Progenitor cell of endocrine pancreas (in vitro differentiated cells): Measurements from ENCODE around the gene PIGH. TPM values are rescaled to one million over a fixed set of nuclear protein-coding genes. Genes with fewer than 3 reads are reported as not detected.

ENCODE experiments used
- DNase-seq: peaks from one replicate; pipeline ENCODE4 v3.0.0; 2021; ENCODE audit warnings: low spot score; ENCODE audit not compliant: unreplicated experiment
- H3K27ac Mint-ChIP-seq: 2 replicates; pipeline ENCODE4 v1.8.0; 2021; ENCODE audit warnings: mild to moderate bottlenecking, moderate library complexity, mixed read lengths
- H3K27me3 Mint-ChIP-seq: 2 replicates; pipeline ENCODE4 v1.8.0; 2021; ENCODE audit warnings: mixed read lengths
- H3K36me3 Mint-ChIP-seq: 2 replicates; pipeline ENCODE4 v1.8.0; 2022; ENCODE audit warnings: mixed read lengths; ENCODE audit not compliant: insufficient read depth
- H3K4me1 Mint-ChIP-seq: 2 replicates; pipeline ENCODE4 v1.8.0; 2021; ENCODE audit warnings: low read depth, mixed read lengths
- H3K4me3 Mint-ChIP-seq: 2 replicates; pipeline ENCODE4 v1.8.0; 2021; ENCODE audit warnings: low read depth, mild to moderate bottlenecking, moderate library complexity, mixed read lengths
- H3K9me3 Mint-ChIP-seq: 2 replicates; pipeline ENCODE4 v1.8.0; 2021; ENCODE audit warnings: low read depth, mixed read lengths
- total RNA-seq: library from RNA; stranded (reverse); gene quantifications from 2 replicates; pipeline ENCODE4 v1.2.1, GENCODE V29; 2021
- TF ChIP-seq, protein P1 (sequence below): fragments of 200-600 bp; sonication (generic); IDR thresholded peaks from one replicate; pipeline ENCODE4 v1.5.0; 2021; ENCODE audit warnings: antibody characterized with exemption, mild to moderate bottlenecking; ENCODE audit not compliant: unreplicated experiment

Gene PIGH
- total RNA-seq, 1 donor from 2014 or later: 18.9 TPM

DNA sequence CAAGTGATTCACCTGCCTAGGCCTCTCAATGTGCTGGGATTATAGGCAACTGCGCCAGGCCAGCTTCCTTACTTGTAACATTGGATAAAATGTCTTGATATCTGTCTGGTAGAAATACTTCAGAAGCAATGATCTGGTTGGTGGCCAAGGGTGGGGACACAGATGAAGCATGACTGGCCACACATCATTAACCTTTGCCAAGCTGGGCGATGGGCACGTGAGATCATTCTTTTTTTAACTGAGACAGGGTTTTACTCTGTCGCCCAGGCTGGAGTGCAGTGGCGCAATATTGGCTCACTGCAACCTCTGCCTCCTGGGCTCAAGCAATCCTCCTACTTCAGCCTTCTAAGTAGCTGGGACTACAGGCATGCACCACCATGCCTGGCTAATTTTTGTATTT is 35.8 kb downstream of the PIGH start:
- H3K27me3 Mint-ChIP-seq: no peaks in the 10 kb centered on the region
- DNase-seq: no peak
- no peaks in the 10 kb centered on the region for H3K9me3 Mint-ChIP-seq
- H3K4me1 Mint-ChIP-seq: peaks cover 3% of the 10 kb centered on the region
- TF ChIP-seq, protein P1, sequence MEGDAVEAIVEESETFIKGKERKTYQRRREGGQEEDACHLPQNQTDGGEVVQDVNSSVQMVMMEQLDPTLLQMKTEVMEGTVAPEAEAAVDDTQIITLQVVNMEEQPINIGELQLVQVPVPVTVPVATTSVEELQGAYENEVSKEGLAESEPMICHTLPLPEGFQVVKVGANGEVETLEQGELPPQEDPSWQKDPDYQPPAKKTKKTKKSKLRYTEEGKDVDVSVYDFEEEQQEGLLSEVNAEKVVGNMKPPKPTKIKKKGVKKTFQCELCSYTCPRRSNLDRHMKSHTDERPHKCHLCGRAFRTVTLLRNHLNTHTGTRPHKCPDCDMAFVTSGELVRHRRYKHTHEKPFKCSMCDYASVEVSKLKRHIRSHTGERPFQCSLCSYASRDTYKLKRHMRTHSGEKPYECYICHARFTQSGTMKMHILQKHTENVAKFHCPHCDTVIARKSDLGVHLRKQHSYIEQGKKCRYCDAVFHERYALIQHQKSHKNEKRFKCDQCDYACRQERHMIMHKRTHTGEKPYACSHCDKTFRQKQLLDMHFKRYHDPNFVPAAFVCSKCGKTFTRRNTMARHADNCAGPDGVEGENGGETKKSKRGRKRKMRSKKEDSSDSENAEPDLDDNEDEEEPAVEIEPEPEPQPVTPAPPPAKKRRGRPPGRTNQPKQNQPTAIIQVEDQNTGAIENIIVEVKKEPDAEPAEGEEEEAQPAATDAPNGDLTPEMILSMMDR: no peak
- H3K36me3 Mint-ChIP-seq: peaks cover 17% of the 10 kb centered on the region
- no peak overlapping the region for H3K27ac Mint-ChIP-seq
- H3K4me3 Mint-ChIP-seq: no peak overlapping the region

DNA sequence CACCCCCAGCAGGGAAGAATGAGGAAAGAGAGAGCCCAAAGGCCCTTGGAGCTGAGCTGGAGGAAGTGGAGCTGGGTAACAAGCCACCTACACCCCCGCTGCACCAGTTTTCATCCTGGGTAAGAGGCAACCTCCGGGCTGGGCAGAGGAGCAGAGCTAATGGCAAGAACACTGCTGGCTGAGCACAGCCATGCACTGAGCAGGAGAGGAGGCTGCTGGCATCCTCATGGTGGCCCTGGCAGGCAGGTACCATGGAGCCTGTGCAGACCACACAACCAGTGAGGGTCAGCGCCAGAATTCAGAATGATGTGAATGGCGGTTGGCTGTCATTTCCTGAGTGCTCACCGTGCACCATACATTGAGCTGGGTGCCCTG is 37.3 kb downstream of the PIGH start:
- Mint-ChIP-seq H3K27me3 (no peaks in the 10 kb centered on the region), H3K36me3 (peaks cover 18% of the 10 kb centered on the region), H3K4me3 (no peak overlapping the region), H3K9me3 (no peaks in the 10 kb centered on the region), H3K27ac (no peak overlapping the region), H3K4me1 (peaks cover 3% of the 10 kb centered on the region)
- no peak for DNase-seq
- TF ChIP-seq, protein P1: no peak

DNA sequence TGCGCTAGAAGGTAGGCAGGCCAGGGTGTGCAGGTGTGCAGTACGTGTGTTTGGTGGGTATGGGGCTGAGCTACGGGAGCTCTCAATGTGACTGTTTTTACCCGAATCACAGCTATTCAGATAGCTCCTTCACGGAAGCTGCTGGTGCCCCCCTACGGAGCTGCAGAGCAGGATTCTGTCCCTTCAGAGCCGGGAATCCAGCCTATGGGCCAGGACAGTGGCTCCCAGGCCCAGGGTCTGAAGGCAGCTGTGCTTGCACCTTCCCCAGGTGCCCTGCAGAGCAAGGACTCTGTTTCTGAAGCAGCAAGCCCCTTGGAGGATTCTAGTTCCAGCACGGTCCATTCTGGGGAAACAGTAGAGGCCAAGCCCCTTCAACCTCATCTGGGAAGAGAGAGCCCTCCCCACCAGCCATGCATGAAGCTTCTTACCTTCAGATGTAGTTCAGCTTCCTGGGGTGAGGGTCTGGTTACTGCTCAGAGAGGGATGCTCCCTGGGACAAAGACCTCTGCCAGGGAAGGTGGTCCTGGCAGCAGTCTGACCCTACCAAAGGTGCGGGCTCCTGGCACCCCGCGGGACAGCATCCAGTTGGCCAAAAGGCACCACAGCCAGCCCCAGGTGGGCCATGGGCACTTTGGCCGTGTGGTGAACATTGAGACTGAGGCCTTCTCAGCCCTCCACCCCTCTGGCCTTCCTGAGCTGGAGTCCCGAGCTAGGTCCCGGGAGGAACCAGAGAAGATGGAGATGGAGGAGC is 37.9 kb downstream of the PIGH start:
- H3K27me3 Mint-ChIP-seq: no peaks in the 10 kb centered on the region
- no peaks in the 10 kb centered on the region for H3K9me3 Mint-ChIP-seq
- H3K4me1 Mint-ChIP-seq: no peaks in the 10 kb centered on the region
- TF ChIP-seq, protein P1: no peak
- peaks cover 14% of the 10 kb centered on the region for H3K36me3 Mint-ChIP-seq
- no peak for DNase-seq
- H3K4me3 Mint-ChIP-seq: no peak overlapping the region
- no peak overlapping the region for H3K27ac Mint-ChIP-seq

DNA sequence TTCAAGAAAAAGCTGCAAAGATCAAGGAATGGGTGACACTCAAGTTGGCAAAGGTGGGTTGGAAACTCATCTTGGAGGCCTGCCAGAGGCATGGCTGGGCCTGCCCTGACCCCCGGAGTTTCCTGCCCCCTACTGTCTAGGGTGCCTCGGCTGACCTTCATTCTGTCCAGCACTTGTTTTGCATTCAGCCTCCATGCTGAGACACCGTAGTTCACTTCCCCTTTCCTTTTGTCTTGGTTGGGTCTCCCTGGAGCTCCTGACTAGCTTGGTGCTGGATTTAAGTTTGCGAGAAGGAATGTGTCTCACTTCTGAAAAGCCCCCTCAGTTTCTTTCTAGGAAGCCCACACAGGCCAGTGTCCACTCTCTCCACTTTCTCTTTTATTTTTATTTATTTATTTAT is 40.4 kb downstream of the PIGH start:
- no peaks in the 10 kb centered on the region for H3K4me1 Mint-ChIP-seq
- DNase-seq: no peak
- no peaks in the 10 kb centered on the region for H3K9me3 Mint-ChIP-seq
- peaks cover 16% of the 10 kb centered on the region for H3K36me3 Mint-ChIP-seq
- TF ChIP-seq, protein P1: no peak
- no peaks in the 10 kb centered on the region for H3K27me3 Mint-ChIP-seq
- no peak overlapping the region for H3K27ac Mint-ChIP-seq
- H3K4me3 Mint-ChIP-seq: no peak overlapping the region

DNA sequence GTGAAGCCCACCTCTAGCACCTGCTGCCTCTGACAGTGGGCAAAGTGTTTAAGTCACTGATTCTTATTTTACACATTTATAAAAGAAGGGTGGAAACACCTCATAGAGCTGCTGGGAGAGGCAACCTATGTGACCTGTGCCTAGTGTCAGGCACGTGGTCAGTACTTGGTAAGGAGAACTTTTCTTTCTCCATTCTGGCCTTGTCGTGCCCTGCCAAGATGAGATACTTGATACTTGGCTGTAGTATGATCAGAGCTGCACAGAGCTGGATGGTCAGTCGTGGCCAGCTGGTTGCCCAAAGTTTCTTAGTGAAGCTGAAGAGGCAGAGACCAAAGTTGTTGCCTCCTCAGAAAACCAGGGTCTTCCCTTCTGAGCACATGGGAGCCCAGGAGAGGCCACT is 42.4 kb downstream of the PIGH start:
- no peaks in the 10 kb centered on the region for H3K9me3 Mint-ChIP-seq
- H3K4me1 Mint-ChIP-seq: peaks cover 7% of the 10 kb centered on the region
- H3K4me3 Mint-ChIP-seq: no peak overlapping the region
- TF ChIP-seq, protein P1: no peak
- H3K27ac Mint-ChIP-seq: no peak overlapping the region
- no peak for DNase-seq
- no peaks in the 10 kb centered on the region for H3K27me3 Mint-ChIP-seq
- H3K36me3 Mint-ChIP-seq: peaks cover 16% of the 10 kb centered on the region
